GM18868 (cell line): ENCODE results near the gene NCKAP5.

Experiments
- ATAC-seq: cut with Tn5 transposase; IDR thresholded peaks from one replicate; pipeline ENCODE4 v1.9.1; 2021; ENCODE audit warnings: mild to moderate bottlenecking, moderate library complexity; ENCODE audit not compliant: unreplicated experiment

NCKAP5 gene

DNA sequence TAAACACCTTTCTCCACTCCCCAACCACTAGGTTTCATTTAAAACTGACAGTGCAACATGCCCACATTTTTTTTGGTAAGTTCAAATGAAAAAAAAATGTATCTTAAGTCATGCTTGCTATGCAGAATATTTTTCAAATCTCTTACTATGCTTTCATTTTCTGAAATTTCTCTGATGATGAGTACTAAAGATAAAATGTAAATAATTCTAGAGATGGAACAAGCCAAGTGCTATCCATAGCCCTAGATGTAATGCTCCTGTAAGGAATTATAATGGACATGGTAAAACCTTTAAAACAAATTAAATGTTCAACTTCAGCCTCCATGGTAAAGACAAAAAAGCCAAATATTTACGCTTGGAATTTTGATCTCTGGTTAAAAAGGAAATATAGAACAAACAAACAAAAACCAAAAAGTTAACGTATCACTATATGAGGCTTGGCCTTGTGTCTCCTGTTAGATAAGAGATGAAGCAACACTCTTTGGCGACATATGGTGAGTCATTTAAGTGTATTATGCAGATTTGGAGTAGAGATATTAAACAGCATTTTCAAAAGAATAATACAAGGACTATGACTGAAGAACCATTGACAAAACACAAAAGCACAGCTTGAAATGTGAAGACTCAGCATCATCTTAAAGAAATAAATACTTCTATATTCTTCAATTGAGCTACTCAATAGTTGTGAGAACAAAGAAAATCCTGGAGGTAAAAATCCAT is 506.2 kb downstream of the NCKAP5 start:
- no peak for ATAC-seq

DNA sequence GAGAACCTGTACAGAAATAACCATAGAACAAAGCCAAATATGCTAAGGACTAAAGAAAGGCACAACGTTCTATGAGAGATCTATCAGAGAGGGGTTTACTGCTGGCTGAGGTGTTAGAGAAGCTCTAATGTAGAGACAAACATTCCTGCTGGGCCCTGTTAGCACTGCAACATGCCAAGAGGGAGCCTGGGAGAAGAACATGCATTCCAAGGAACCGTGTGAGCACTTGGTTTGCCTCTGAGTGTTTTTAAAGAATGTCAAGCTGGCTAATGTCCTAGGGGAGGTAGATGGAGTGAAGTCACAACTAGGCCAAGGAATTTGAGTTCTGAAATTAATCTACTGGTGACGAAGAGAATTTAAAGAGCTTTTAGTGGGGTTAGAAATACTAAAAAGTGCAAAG is 514.0 kb downstream of the NCKAP5 start:
- ATAC-seq, result no peak

- no peak for ATAC-seq
Observed at GRCh38 chr2:133053541-133053940, 514.7 kb downstream of the NCKAP5 start.

DNA sequence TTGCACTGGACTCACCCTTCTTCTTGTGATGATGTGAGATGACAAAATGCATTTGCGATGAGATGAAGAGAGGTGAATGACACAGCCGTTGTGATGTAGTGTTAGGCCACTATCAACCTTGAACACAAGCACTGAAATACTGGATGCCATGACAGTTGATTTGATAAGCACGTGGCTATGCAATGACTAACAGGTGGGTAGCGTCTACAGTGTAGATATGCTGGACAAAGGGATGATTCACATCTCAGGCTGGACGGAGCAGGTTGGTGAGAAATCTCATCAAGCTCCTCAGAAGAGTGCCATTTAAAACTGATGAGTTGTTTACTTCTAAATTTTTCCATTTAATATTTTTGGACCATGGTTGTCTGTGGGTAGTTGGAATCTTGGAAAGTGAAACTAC is 522.5 kb downstream of the NCKAP5 start:
- no peak for ATAC-seq

DNA sequence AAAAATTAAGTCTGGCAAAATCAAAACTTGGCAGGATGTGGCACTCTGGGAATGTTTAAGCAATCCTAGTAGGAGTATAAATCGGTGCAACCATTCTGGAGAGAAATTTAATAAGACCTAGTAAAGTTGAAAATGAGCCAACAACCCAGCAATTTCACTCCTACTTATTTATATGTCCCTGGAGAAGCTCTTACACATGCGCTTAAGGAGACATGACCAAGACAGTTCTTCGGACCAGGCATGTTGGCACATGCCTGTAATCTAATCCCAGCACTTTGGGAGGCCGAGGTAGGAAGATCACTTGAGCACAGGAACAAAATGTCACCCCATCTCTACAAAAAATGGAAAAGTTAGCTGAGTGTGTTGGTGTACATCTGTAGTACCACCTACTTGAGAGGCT is 523.7 kb downstream of the NCKAP5 start:
- no peak for ATAC-seq

- ATAC-seq, result no peak
Observed at GRCh38 chr2:133040170-133040569, 528.1 kb downstream of the NCKAP5 start.

DNA sequence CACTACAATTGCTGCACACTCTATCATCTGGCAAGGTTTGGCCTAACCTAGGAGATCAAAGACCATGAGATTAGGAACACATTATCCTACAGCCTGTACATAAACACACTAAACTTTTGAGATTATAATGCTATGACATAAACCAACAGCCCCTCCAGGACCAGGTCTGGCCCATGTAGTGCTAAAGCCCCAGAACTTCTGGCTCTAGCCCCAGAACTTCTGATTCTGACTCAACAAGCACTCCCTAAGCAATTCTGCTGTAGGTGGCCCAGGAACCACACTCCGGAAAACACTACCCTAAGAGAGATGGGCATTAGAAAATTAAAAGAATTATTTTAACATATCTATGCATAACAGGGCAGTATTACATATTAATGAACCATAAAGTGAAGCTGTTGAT is 528.7 kb downstream of the NCKAP5 start:
- no peak for ATAC-seq

DNA sequence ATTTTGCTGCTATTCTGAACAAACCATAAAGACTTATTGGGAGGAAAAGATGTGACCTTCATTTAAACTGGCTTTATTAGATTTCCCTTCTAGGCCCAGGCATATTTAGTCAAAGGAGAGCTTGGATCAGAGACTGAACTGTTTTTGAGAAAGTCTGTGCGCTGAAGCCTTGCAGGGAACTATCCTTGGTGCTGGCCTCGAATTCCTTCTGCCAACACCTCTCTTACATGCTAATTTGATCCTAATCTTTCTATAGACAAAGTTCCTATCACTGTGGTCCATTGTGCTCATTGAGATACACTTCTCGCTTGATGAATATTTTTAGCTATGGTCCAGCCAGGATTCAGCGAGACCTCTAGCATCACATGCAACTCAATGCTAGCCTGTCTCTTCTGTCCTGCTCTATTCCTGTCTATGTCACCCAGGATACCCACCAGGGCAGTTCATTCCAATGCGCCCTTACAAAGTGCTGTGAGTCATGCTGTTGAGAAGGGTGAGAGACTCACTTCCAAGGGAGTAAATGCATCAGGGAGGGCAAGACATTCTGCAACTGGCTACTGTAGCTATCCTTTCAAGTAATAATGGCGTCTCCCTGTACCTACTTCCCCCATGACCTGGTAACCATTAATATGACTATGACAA is 541.6 kb downstream of the NCKAP5 start:
- no peak for ATAC-seq

DNA sequence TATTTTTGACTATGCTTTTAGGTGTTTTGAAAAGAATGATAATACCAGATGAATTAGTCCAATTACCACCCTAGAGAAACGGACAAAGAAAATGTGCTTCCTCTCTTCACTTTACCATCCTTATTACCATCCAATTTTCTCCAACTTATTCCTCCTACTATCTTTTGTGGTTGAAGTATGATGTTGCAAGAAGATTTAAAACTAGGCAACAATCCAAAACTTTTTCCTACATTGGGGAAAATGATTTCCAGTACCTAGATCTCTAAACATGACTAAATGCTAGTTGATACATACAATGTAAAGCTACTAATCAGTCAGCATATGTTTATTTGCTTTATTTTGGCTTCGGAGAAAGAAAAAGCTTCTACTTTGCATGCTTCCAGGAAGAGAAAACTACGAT is 543.3 kb downstream of the NCKAP5 start:
- no peak for ATAC-seq

DNA sequence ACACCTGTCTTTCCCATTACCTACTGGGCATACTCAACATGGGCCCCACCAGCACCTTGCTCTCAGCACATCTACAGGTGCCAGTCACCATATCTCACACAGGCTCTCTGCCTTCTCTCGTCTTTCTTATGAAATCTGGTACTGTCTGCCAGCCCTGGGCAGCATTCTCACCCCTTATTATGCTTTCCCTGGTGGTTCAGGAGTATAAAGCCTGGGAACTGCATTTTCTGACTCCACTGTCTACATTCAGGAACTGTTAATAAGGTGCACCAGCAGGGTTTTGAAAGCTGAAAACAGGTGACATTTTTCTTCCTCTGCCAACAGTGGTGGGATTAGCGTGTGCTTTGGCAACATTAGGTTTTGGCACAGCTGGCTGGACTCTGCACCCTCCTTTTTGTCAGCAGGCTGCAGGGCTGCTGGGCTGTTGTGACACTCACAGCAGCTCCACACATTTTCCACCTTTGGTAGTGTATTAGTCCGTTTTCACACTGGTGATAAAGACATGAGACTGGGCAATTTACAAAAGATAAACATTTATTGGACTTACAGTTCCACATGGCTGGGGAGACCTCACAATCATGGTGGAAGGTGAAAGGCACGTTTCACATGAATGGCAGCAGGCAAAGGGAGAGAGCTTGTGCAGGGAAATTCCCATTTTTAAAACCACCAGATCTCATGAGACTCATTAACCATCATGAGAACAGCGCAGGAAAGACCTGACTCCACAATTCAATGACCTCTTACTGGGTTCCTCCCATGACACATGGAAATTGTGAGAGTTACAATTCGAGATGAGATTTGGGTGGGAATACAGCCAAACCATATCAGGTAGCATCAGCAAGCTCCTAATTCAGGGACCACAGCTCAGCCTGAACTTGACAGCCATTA is 555.2 kb downstream of the NCKAP5 start:
- ATAC-seq, result no peak

DNA sequence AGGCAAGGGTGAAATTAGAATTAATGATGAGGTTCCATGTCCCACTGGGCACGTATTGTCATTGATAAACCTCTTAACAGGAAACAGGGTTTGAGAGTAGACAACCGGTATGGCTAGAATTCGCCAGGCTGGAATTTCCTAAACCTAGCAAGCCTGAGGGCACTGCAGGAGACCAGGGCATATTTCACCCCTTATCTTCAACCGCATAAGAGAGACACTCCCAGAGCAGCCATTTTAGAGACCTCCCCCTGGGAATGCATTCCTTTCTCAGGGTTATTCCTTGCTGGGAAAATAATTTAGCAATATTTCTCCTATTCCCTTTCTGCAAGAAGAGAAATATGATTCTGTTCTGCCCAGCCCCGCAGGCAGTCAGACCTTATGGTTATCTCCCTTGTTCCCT is 563.6 kb downstream of the NCKAP5 start:
- ATAC-seq, result no peak

GRCh38 chr2:132999421-132999820 is 568.8 kb downstream of the NCKAP5 start:
- ATAC-seq, result no peak

DNA sequence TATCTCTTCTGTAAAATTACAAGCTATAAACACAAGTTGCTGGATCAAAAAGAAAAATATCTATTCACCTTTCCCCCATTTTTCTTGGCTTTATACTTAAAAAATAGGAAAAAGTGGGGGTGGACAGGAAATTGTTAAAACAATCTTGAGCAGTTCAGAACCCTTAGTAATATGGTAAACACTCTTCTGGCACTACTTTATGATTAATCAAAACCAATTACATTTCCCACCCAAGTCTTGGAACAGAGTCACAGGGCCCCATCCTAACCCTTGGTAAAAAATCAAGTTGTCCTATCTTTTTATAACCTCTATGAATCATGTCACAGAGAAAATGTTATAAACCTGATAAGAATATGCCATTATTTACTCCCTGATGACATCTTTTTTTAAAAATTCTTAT is 570.0 kb downstream of the NCKAP5 start:
- no peak for ATAC-seq

DNA sequence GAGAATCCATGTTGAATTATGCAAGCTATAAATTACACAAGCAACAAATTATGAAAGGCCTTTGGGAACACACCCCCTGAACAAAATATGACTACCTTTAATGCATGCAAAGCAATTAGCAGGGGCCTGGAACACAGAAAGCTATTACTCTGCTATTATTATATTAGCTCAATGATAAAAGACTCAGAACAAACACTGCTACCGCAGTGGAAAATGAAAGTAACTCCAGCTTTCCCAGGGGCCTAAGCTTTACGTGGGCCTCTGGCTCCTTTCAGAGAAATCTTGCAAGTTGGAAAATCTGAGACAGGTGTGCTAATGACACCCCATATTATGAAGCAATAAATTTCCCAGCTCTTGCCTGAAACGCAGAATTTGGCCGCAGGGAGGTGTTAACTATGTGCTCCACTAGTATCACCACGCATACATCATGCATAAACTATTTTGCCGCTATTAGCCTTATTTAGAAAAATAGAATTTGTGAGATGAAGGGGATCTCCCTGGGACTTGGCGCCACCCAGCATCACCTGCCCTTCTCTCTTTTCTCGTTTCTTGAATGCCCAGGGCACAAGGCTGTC is 576.7 kb downstream of the NCKAP5 start:
- ATAC-seq, result no peak

DNA sequence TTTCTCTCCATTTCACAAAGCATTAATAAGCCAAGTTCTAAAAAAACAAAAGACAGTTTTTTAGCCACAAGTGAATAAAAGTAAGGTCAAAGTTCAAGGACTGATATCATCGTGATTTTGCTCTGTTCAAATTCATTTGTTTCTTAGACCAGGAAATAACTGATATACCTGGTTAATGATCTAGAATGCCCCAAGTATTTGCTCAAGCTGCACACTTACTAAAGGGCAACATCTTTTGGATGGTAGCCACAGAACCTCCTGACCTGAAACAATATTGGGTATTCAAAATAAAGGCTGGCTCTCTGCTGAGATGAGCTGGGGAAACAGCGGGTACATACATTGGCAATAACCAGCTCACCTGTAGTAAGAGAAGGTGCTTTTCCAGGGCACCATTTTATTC is 583.5 kb downstream of the NCKAP5 start:
- ATAC-seq, result no peak

GRCh38 chr2:132980304-132980703 is 588.0 kb downstream of the NCKAP5 start:
- ATAC-seq, result no peak

DNA sequence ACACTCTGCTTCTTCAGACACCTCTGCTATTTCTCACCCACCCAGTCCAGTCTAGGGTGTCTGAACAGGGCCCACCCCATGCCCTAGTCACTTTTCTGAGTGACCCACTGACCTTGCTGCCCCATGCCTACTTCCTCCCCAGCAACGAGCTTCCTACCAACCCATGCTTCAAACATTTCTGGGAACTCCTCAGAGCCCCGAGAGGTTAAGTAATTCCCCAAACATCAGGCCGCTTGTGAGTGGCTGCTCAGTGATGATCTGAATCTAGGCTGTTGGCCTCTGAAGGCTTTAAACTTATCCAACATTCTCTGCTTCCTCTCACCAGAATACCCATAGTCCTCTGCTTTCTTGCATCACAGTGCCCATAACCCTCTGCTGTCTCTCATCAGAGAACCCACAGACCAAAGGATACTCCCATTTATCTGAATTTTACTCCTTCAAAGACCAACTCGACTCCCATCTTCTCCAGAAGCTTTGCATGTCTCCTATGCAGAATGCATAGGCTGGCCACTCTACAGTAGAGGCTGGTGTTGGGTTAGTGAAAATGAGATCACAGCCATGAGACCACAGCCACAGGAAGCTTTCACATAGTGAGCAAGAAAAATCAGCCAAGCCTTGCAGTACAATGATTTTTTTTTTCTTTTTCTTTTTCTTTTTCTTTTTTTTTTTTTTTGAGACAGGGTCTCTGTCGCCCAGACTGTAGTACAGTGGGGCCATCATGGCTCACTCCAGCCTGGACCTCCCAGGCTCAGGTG is 588.7 kb downstream of the NCKAP5 start:
- peak; percentile 62 for ATAC-seq

DNA sequence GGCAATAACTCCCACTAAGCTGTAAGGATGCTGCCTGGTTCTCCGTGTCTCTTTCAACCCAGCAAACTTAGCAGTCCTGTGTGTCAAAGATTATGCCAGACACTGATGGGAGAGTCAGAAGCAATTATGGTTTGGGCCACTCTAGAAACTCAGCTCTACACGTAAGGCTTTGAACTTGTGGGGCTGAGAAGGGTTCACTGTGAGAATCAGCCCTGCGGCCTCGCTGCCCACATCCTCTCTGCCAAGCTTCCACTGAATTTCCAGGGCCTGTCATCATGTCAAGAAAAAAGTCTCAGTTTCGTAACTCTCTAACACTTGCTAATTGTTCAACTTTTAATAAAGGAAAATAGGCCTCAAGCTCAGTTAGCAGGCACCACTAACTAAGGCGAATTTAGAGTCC is 589.4 kb downstream of the NCKAP5 start:
- no peak for ATAC-seq

DNA sequence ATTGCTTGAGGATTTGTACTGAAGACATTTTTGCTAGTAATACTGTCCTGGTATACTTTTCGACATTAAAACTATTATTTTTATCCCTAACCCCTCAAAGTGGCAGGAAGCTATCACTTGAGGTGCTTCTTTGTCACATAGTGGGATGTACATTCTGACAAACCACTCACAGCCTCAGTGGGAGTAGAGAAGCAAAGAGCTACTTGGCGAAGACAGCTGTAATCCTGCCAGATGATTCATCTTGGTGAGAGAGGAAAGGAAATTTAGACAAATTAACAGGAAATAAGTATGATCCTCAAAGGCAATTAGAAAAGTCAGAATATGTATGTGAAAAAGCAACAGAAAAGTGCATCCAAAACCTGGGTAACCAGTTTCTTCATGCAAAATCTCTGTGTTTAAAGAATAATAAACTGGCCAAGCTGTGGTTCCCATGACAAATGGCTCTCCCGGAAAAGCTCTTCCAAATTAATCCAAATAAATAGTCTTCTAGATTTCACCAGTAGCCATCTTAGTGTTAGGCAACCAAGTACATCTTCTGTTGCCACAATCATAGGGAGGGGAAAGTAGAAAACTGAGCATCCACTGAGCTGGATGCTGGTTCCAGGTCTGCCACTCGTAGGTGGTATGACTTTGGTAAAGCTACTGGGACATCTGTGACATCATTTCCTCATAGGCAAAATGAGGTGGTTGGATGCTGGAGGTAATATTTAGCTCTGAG is 590.3 kb downstream of the NCKAP5 start:
- ATAC-seq, result no peak
